CD14-positive monocyte (primary cell): ENCODE results near the gene ZNF503. TPM values are rescaled to one million over a fixed set of nuclear protein-coding genes. Genes with fewer than 3 reads are reported as not detected.

Experiments
- DNase-seq, 3 donors: peaks; one replicate each; pipeline ENCODE4 v3.0.0-alpha.2; 2011 to 2022
- H2AFZ ChIP-seq: 2 replicates; pipeline ENCODE4 v1.6.0; 2012; ENCODE audit warnings: mild to moderate bottlenecking, low read depth, low read length, inconsistent platforms; ENCODE audit not compliant: insufficient read depth, poor library complexity, severe bottlenecking
- H3K27ac ChIP-seq, 2 donors: 1 replicate in 1 of 2; 2 replicates in 1 of 2; pipeline ENCODE4 v1.5.1; 2012 to 2013; ENCODE audit warnings: low read length in 2 of 2, control low read depth in 1 of 2, inconsistent platforms in 1 of 2, low read depth in 1 of 2, mild to moderate bottlenecking in 1 of 2
- H3K27me3 ChIP-seq, 2 donors: one replicate each; pipeline versions ENCODE4 v1.6.0 to v1.6.1; 2011 to 2013; ENCODE audit warnings: low read length in 2 of 2; ENCODE audit not compliant: control insufficient read depth in 2 of 2, insufficient read depth in 2 of 2
- H3K36me3 ChIP-seq, 2 donors: replicated peaks in 1 of 2; 1 replicate in 1 of 2; 2 replicates in 1 of 2; pipeline versions ENCODE4 v1.5.1 to v1.6.1; 2012 to 2013; ENCODE audit warnings: low read length in 2 of 2, control low read depth in 1 of 2, inconsistent platforms in 1 of 2, mild to moderate bottlenecking in 1 of 2; ENCODE audit not compliant: insufficient read depth in 2 of 2, control insufficient read depth in 1 of 2
- H3K4me1 ChIP-seq, 2 donors: 1 replicate in 1 of 2; 2 replicates in 1 of 2; pipeline versions ENCODE4 v1.5.1 to v1.6.1; 2012 to 2013; ENCODE audit warnings: low read length in 2 of 2, control low read depth in 1 of 2, inconsistent platforms in 1 of 2, mild to moderate bottlenecking in 1 of 2, moderate library complexity in 1 of 2; ENCODE audit not compliant: insufficient read depth in 2 of 2, control insufficient read depth in 1 of 2
- H3K4me2 ChIP-seq: replicated peaks from 2 replicates; pipeline ENCODE3; 2012; ENCODE audit warnings: low read length, moderate library complexity, mild to moderate bottlenecking; ENCODE audit not compliant: poor library complexity, severe bottlenecking; ENCODE audit errors: extremely low read depth
- H3K4me3 ChIP-seq, 3 experiments: fragments of 200-600 bp in 1 of 3; sonication (generic) in 1 of 3; replicated peaks in 1 of 3; 1 replicate in 2 of 3; 2 replicates in 1 of 3; pipeline ENCODE4 v1.5.1; 2011 to 2013; ENCODE audit warnings: low read length in 3 of 3, mild to moderate bottlenecking in 3 of 3, control low read depth in 2 of 3, low read depth in 2 of 3, inconsistent platforms in 1 of 3, moderate library complexity in 1 of 3
- H3K79me2 ChIP-seq: 2 replicates; pipeline ENCODE4 v1.6.0; 2012; ENCODE audit warnings: mild to moderate bottlenecking, control low read depth, inconsistent platforms, low read length, moderate library complexity; ENCODE audit not compliant: insufficient read depth
- H3K9ac ChIP-seq: 2 replicates; pipeline ENCODE4 v1.6.0; 2017; ENCODE audit warnings: low read length, mild to moderate bottlenecking; ENCODE audit not compliant: insufficient read depth, poor library complexity, severe bottlenecking
- H3K9me3 ChIP-seq, 2 donors: replicated peaks in 1 of 2; 1 replicate in 1 of 2; 2 replicates in 1 of 2; pipeline versions ENCODE4 v1.5.1 to v1.6.1; 2012 to 2013; ENCODE audit warnings: low read length in 2 of 2, control low read depth in 1 of 2; ENCODE audit not compliant: control insufficient read depth in 1 of 2, insufficient read depth in 1 of 2
- H4K20me1 ChIP-seq: 2 replicates; pipeline ENCODE4 v1.6.0; 2012; ENCODE audit warnings: mild to moderate bottlenecking, low read length, control low read depth, moderate library complexity; ENCODE audit not compliant: insufficient read depth
- H3K27ac Mint-ChIP-seq, 7 donors: one replicate each; pipeline ENCODE4 v1.8.0; 2020; ENCODE audit warnings: mild to moderate bottlenecking in 7 of 7, mixed read lengths in 7 of 7, moderate library complexity in 6 of 7, inconsistent platforms in 2 of 7
- H3K27me3 Mint-ChIP-seq, 3 donors: one replicate each; pipeline ENCODE4 v1.8.0; 2021 to 2022; ENCODE audit warnings: low read depth in 3 of 3, mild to moderate bottlenecking in 3 of 3, mixed read lengths in 3 of 3, moderate library complexity in 3 of 3, inconsistent platforms in 1 of 3
- H3K36me3 Mint-ChIP-seq, 2 donors: one replicate each; pipeline ENCODE4 v1.8.0; 2020; ENCODE audit warnings: mixed read lengths in 2 of 2, inconsistent platforms in 1 of 2, mild to moderate bottlenecking in 1 of 2
- H3K4me1 Mint-ChIP-seq: one replicate; pipeline ENCODE4 v1.8.0; 2020; ENCODE audit warnings: mild to moderate bottlenecking, mixed read lengths
- H3K4me3 Mint-ChIP-seq, 2 donors: one replicate each; pipeline ENCODE4 v1.8.0; 2020; ENCODE audit warnings: mild to moderate bottlenecking in 2 of 2, mixed read lengths in 2 of 2, moderate library complexity in 1 of 2
- H3K9me3 Mint-ChIP-seq, 7 donors: one replicate each; pipeline ENCODE4 v1.8.0; 2020 to 2022; ENCODE audit warnings: mixed read lengths in 7 of 7, mild to moderate bottlenecking in 6 of 7, moderate library complexity in 6 of 7, inconsistent platforms in 2 of 7
- WGBS: methylation state at CpG from one replicate; pipeline ENCODE4 v1.1.5; 2013; ENCODE audit warnings: missing lambda C conversion rate; ENCODE audit not compliant: insufficient coverage; 5-methylcytosine and 5-hydroxymethylcytosine counted together
- intact Hi-C, 2 donors: fragments of 100-400 bp; cut with micrococcal nuclease; formaldehyde crosslinking; loops; one replicate each; pipeline versions ENCODE4 v1.15.0 to v1.15.1; 2023
- polyA plus RNA-seq, 3 donors: library from polyadenylated mRNA; depleted of rRNA in 1 of 3; unstranded in 2 of 3; stranded (reverse) in 1 of 3; fragments of 300-500 nt in 2 of 3; fragments of >200 nt in 1 of 3; fragmentation: Illumina TruSeq in 2 of 3; gene quantifications; 1 replicate in 2 of 3; 2 replicates in 1 of 3; pipeline ENCODE4 v1.2.3, GENCODE V29; 2012 to 2021
- TF ChIP-seq, protein P1 (sequence below): fragments of 200-600 bp; IDR thresholded peaks from one replicate; pipeline ENCODE4 v1.8.0; 2022; ENCODE audit warnings: antibody characterized with exemption, mild to moderate bottlenecking

ZNF503 gene
- polyA plus RNA-seq, 3 donors: 0.65 to 7.2 (median 1.3) TPM

- Histone ChIP-seq H2AFZ (no peak overlapping the region), H4K20me1 (peaks cover 11% of the 10 kb centered on the region), H3K27me3 (no peaks in the 10 kb centered on the region), H3K27ac (no peak overlapping the region), H3K4me2 (no peak overlapping the region), H3K79me2 (peaks cover 95% of the 10 kb centered on the region), H3K9ac (no peak overlapping the region), H3K36me3 (peaks cover 41 to 82% of the 10 kb centered on the region in 2 donors), H3K9me3 (peaks cover 18 to 32% of the 10 kb centered on the region in 2 donors), H3K4me1 (no peaks in the 10 kb centered on the region), H3K4me3 (no peak overlapping the region)
- peaks cover 21% of the 10 kb centered on the region for H3K4me1 Mint-ChIP-seq
- H3K36me3 Mint-ChIP-seq: peaks cover 60 to 83% of the 10 kb centered on the region in 2 donors
- WGBS: no CpG with 5 or more reads among the region's 2 CpGs
- H3K4me3 Mint-ChIP-seq: no peak overlapping the region
- H3K27me3 Mint-ChIP-seq: peaks cover 0 to 2% (median 0%) of the 10 kb centered on the region in 3 donors
- TF ChIP-seq, protein P1, sequence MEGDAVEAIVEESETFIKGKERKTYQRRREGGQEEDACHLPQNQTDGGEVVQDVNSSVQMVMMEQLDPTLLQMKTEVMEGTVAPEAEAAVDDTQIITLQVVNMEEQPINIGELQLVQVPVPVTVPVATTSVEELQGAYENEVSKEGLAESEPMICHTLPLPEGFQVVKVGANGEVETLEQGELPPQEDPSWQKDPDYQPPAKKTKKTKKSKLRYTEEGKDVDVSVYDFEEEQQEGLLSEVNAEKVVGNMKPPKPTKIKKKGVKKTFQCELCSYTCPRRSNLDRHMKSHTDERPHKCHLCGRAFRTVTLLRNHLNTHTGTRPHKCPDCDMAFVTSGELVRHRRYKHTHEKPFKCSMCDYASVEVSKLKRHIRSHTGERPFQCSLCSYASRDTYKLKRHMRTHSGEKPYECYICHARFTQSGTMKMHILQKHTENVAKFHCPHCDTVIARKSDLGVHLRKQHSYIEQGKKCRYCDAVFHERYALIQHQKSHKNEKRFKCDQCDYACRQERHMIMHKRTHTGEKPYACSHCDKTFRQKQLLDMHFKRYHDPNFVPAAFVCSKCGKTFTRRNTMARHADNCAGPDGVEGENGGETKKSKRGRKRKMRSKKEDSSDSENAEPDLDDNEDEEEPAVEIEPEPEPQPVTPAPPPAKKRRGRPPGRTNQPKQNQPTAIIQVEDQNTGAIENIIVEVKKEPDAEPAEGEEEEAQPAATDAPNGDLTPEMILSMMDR: no peak
- intact Hi-C loops: no loop called here
- no peak for DNase-seq
- no peak overlapping the region for H3K27ac Mint-ChIP-seq
- H3K9me3 Mint-ChIP-seq: peaks cover 20 to 37% (median 28%) of the 10 kb centered on the region in 7 donors
These were observed 41.8 kb upstream of the ZNF503 start for GRCh38 chr10:75443362-75443761.

DNA sequence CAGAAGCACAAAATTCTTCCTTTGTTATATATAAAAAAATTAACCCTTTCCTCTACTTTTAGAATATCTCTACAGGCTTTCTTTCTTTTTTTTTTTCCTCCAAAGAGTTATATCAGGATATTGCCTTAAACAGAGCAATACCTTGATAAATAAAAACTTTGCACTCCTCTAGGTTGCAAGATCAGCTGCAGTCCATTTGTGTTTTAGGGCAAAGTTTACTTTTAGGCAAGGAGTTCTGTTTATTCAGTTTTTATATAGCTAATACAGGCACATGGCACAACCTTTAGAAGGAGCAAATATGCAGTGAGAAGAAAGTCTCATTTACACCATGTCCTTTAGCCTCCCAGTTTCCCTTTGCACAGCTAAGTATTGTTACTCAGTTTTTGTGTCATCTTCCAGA, 40.1 kb upstream of the ZNF503 start:
- Histone ChIP-seq H3K9ac (no peak overlapping the region), H3K36me3 (peaks cover 38 to 74% of the 10 kb centered on the region in 2 donors), H3K27ac (no peak overlapping the region), H3K4me2 (no peak overlapping the region), H3K27me3 (no peaks in the 10 kb centered on the region), H3K4me3 (no peak overlapping the region), H3K4me1 (no peaks in the 10 kb centered on the region), H4K20me1 (peaks cover 23% of the 10 kb centered on the region), H3K9me3 (peaks cover 18 to 32% of the 10 kb centered on the region in 2 donors), H3K79me2 (peaks cover 98% of the 10 kb centered on the region), H2AFZ (no peak overlapping the region)
- TF ChIP-seq, protein P1: no peak
- peaks cover 18 to 36% (median 26%) of the 10 kb centered on the region in 7 donors for H3K9me3 Mint-ChIP-seq
- no peak for DNase-seq
- intact Hi-C loops: no loop called here
- peaks cover 23% of the 10 kb centered on the region for H3K4me1 Mint-ChIP-seq
- H3K36me3 Mint-ChIP-seq: peaks cover 59 to 74% of the 10 kb centered on the region in 2 donors
- no peak overlapping the region for H3K4me3 Mint-ChIP-seq
- H3K27me3 Mint-ChIP-seq: peaks cover 0 to 2% (median 0%) of the 10 kb centered on the region in 3 donors
- no peak overlapping the region for H3K27ac Mint-ChIP-seq
